Loucy (cell line): Measurements from ENCODE around the gene ATRIP.

Source experiments
- H2AFZ ChIP-seq: fragments of 200-600 bp; sonication (generic); 2 replicates; pipeline ENCODE4 v1.6.0; 2016; ENCODE audit warnings: antibody characterized with exemption, mild to moderate bottlenecking, low read length, moderate library complexity
- H3F3A ChIP-seq: fragments of 200-600 bp; 2 replicates; pipeline ENCODE4 v1.6.0; 2016; ENCODE audit warnings: antibody characterized with exemption, low read depth, mild to moderate bottlenecking
- H3K27me3 ChIP-seq: fragments of 200-600 bp; sonication (generic); 2 replicates; pipeline ENCODE4 v1.6.1; 2014; ENCODE audit warnings: low read length, mild to moderate bottlenecking; ENCODE audit not compliant: insufficient read depth, poor library complexity, severe bottlenecking
- H3K36me3 ChIP-seq: fragments of 200-600 bp; sonication (generic); 2 replicates; pipeline ENCODE4 v1.6.1; 2016; ENCODE audit warnings: low read length; ENCODE audit not compliant: insufficient read depth
- H3K4me1 ChIP-seq: fragments of 200-600 bp; sonication (generic); 2 replicates; pipeline ENCODE4 v1.5.1; 2014; ENCODE audit warnings: low read length, mild to moderate bottlenecking; ENCODE audit not compliant: insufficient read depth, poor library complexity, severe bottlenecking
- H3K4me2 ChIP-seq: fragments of 200-600 bp; sonication (generic); 2 replicates; pipeline ENCODE4 v1.6.0; 2014; ENCODE audit warnings: antibody characterized with exemption, low read length, low read depth, mild to moderate bottlenecking; ENCODE audit not compliant: poor library complexity, severe bottlenecking
- H3K4me3 ChIP-seq: fragments of 200-600 bp; sonication (generic); 2 replicates; pipeline ENCODE4 v1.5.1; 2014; ENCODE audit warnings: low read length, mild to moderate bottlenecking, mixed read lengths; ENCODE audit not compliant: poor library complexity, severe bottlenecking
- H3K79me2 ChIP-seq: fragments of 200-600 bp; sonication (generic); 2 replicates; pipeline ENCODE4 v1.6.1; 2014; ENCODE audit warnings: low read length; ENCODE audit not compliant: insufficient read depth
- H3K9ac ChIP-seq: fragments of 200-600 bp; sonication (generic); 2 replicates; pipeline ENCODE4 v1.6.0; 2014; ENCODE audit warnings: mild to moderate bottlenecking, low read depth, low read length, moderate library complexity; ENCODE audit not compliant: poor library complexity, severe bottlenecking
- H3K9me2 ChIP-seq: fragments of 200-600 bp; sonication (generic); replicated peaks from 2 replicates; pipeline ENCODE4 v1.6.1; 2016; ENCODE audit warnings: low read depth, low read length, mixed read lengths
- H3K9me3 ChIP-seq: fragments of 200-600 bp; sonication (generic); 2 replicates; pipeline ENCODE4 v1.6.1; 2014; ENCODE audit warnings: mild to moderate bottlenecking, antibody characterized with exemption, low read length, low read depth; ENCODE audit not compliant: insufficient read depth
- H4K20me1 ChIP-seq: fragments of 200-600 bp; sonication (generic); 2 replicates; pipeline ENCODE4 v1.6.0; 2014; ENCODE audit warnings: antibody characterized with exemption, low read length, mild to moderate bottlenecking; ENCODE audit not compliant: insufficient read depth, poor library complexity, severe bottlenecking
- CTCF ChIP-seq: fragments of 200-600 bp; sonication (generic); conservative IDR thresholded peaks from 2 replicates; pipeline ENCODE4 v1.5.1; 2014; ENCODE audit warnings: mild to moderate bottlenecking, antibody characterized with exemption, low read length
- EZH2phosphoT487 ChIP-seq: fragments of 200-600 bp; IDR thresholded peaks from 2 replicates; pipeline ENCODE4 v1.6.1; 2018; ENCODE audit warnings: antibody characterized with exemption, mild to moderate bottlenecking, moderate library complexity, borderline replicate concordance

The ATRIP gene

DNA sequence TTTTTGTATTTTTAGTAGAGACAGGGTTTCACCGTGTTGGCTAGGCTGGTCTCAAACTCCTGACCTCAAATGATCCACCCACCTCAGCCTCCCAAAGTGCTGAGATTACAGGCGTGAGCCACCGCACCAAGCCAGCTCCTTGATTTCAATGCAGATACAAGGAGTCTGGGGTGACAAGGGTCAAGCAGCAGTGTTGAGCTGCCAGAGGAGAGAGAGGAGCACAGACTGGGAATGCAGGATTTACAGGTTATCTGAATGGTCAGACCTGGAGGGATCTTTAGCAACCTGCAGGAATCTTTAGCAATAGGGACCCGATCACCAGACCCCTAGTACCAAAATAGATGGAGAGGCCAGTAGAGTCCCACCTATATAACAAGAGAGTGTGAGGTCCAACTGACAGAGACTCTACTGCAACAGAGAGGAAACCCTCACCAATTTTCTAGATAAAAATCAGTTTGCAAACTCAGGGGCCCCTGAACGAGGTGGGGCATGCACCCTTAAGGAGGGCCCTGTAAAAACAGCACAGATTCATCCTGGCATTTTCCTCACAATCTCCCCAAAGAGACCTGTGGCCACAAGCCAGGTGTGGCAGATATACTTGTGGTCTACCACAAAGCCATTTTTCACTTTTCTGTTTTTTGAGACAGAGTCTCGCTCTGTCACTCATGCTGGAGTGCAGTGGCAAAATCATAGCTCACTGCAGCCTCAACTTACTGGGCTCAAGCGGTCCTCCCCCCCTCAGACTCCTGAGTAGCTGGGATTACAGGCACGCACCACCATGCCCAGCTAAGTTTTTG, 68.1 kb downstream of the ATRIP start:
- no peaks in the 10 kb centered on the region for H3K27me3 ChIP-seq
- TF ChIP-seq CTCF, result no peak
- no peak for TF ChIP-seq EZH2phosphoT487
- H3K36me3 ChIP-seq, result no peaks in the 10 kb centered on the region
- H3F3A ChIP-seq, result no peaks in the 10 kb centered on the region; the same call in 1 of the 2 replicates
- H3K79me2 ChIP-seq, result no peaks in the 10 kb centered on the region
- no peak overlapping the region for H3K9ac ChIP-seq
- H3K9me3 ChIP-seq, result no peaks in the 10 kb centered on the region
- H3K4me1 ChIP-seq, result peaks cover 30% of the 10 kb centered on the region
- peak overlapping the region; percentile 9 for H3K4me2 ChIP-seq
- H4K20me1 ChIP-seq, result no peaks in the 10 kb centered on the region
- H2AFZ ChIP-seq, result no peak overlapping the region
- no peak overlapping the region for H3K4me3 ChIP-seq
- no peaks in the 10 kb centered on the region for H3K9me2 ChIP-seq
